Measurements from ENCODE around the gene GOLGA8B.
"Not testable (repeated sequence)": the region's sequence is repeated elsewhere in the genome, so short reads cannot be mapped to it uniquely, and the experiment has no call there.

DNA sequence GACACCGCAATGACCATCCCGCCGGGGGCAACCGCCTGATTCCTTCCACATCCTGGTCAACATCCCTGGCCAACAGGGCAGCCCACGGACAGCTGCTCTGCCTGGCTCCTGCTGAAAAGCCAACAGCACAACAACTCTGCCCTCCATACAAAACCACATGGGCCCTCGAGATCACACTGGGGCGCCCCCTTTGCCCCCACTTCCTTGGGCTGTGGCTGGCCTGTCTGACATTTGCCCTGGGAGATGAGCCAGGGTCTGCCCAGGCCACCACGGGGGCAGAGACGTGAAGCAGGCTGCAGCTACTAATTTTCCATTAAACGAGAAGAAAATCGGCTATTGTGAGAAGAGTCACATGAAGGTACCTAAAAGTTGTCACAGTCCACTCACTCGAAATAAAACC is 16.3 kb downstream of the GOLGA8B start:
- TF ChIP-seq, protein P1, sequence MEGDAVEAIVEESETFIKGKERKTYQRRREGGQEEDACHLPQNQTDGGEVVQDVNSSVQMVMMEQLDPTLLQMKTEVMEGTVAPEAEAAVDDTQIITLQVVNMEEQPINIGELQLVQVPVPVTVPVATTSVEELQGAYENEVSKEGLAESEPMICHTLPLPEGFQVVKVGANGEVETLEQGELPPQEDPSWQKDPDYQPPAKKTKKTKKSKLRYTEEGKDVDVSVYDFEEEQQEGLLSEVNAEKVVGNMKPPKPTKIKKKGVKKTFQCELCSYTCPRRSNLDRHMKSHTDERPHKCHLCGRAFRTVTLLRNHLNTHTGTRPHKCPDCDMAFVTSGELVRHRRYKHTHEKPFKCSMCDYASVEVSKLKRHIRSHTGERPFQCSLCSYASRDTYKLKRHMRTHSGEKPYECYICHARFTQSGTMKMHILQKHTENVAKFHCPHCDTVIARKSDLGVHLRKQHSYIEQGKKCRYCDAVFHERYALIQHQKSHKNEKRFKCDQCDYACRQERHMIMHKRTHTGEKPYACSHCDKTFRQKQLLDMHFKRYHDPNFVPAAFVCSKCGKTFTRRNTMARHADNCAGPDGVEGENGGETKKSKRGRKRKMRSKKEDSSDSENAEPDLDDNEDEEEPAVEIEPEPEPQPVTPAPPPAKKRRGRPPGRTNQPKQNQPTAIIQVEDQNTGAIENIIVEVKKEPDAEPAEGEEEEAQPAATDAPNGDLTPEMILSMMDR (IDR thresholded peaks at IDR 0.05; ENCODE audit: low read depth, low read length): not testable (repeated sequence)
- not testable (repeated sequence) for TF ChIP-seq EZH2phosphoT487 (IDR thresholded peaks at IDR 0.05; ENCODE audit: low read depth)

Measured in OCI-LY3 (cell line).